HEK293 (cell line): ENCODE measurements around the gene ZNF562.

ENCODE experiments used
- BCL11A ChIP-seq: fragments of 450-650 bp; formaldehyde crosslinking; IDR thresholded peaks from 2 replicates; pipeline ENCODE4 v1.5.1; 2016; ENCODE audit warnings: low read depth, missing biosample characterization, missing genetic modification characterization
- BCL11B ChIP-seq: fragments of 450-650 bp; formaldehyde crosslinking; IDR thresholded peaks from 2 replicates; pipeline ENCODE4 v1.5.1; 2016; ENCODE audit warnings: low read depth, missing biosample characterization, missing genetic modification characterization
- PRDM10 ChIP-seq: fragments of 450-650 bp; formaldehyde crosslinking; IDR thresholded peaks from 2 replicates; pipeline ENCODE4 v1.5.1; 2016; ENCODE audit warnings: missing biosample characterization, missing genetic modification characterization
- PRDM4 ChIP-seq: fragments of 450-650 bp; formaldehyde crosslinking; IDR thresholded peaks from 2 replicates; pipeline ENCODE4 v1.5.1; 2017; ENCODE audit warnings: missing biosample characterization, missing genetic modification characterization
- SP7 ChIP-seq: fragments of 450-650 bp; formaldehyde crosslinking; IDR thresholded peaks from 2 replicates; pipeline ENCODE4 v1.5.1; 2016; ENCODE audit warnings: missing biosample characterization, missing genetic modification characterization
- TRIM28 ChIP-seq: IDR thresholded peaks from 2 replicates; pipeline ENCODE4 v1.6.1; 2011; ENCODE audit warnings: low read length, control low read depth, borderline replicate concordance
- YY1 ChIP-seq: fragments of 450-650 bp; formaldehyde crosslinking; IDR thresholded peaks from 2 replicates; pipeline ENCODE4 v1.5.1; 2018; ENCODE audit warnings: missing biosample characterization, missing genetic modification characterization
- ZBTB8A ChIP-seq: fragments of 450-650 bp; formaldehyde crosslinking; IDR thresholded peaks from 2 replicates; pipeline ENCODE4 v1.5.1; 2016; ENCODE audit warnings: missing biosample characterization, missing genetic modification characterization
- ZFP3 ChIP-seq: fragments of 450-650 bp; formaldehyde crosslinking; IDR thresholded peaks from 2 replicates; pipeline ENCODE4 v1.5.1; 2016; ENCODE audit warnings: low read depth, missing biosample characterization, missing genetic modification characterization
- ZFP37 ChIP-seq: fragments of 450-650 bp; formaldehyde crosslinking; IDR thresholded peaks from 2 replicates; pipeline ENCODE4 v1.5.1; 2016; ENCODE audit warnings: missing biosample characterization, missing genetic modification characterization
- ZNF10 ChIP-seq: fragments of 450-650 bp; formaldehyde crosslinking; IDR thresholded peaks from 2 replicates; pipeline ENCODE4 v1.5.1; 2017; ENCODE audit warnings: missing biosample characterization, missing genetic modification characterization
- ZNF221 ChIP-seq: fragments of 450-650 bp; formaldehyde crosslinking; IDR thresholded peaks from 2 replicates; pipeline ENCODE4 v1.5.1; 2017; ENCODE audit warnings: missing biosample characterization, missing genetic modification characterization, borderline replicate concordance
- ZNF350 ChIP-seq: fragments of 450-650 bp; formaldehyde crosslinking; IDR thresholded peaks from 2 replicates; pipeline ENCODE4 v1.5.0; 2017; ENCODE audit warnings: missing biosample characterization, mild to moderate bottlenecking, missing genetic modification characterization
- ZNF391 ChIP-seq: fragments of 450-650 bp; formaldehyde crosslinking; IDR thresholded peaks from 2 replicates; pipeline ENCODE4 v1.5.1; 2016; ENCODE audit warnings: low read depth, missing biosample characterization, missing genetic modification characterization, borderline replicate concordance
- ZNF433 ChIP-seq: fragments of 450-650 bp; formaldehyde crosslinking; IDR thresholded peaks from 2 replicates; pipeline ENCODE4 v1.5.1; 2016; ENCODE audit warnings: missing biosample characterization, missing genetic modification characterization, low read depth
- ZNF518A ChIP-seq: fragments of 450-650 bp; formaldehyde crosslinking; conservative IDR thresholded peaks from 2 replicates; pipeline ENCODE4 v1.5.1; 2016; ENCODE audit warnings: low read depth, missing biosample characterization, missing genetic modification characterization
- ZNF585B ChIP-seq: fragments of 450-650 bp; formaldehyde crosslinking; IDR thresholded peaks from 2 replicates; pipeline ENCODE4 v1.5.1; 2016; ENCODE audit warnings: missing biosample characterization, missing genetic modification characterization
- ZNF629 ChIP-seq: fragments of 450-650 bp; formaldehyde crosslinking; IDR thresholded peaks from 2 replicates; pipeline ENCODE4 v1.5.1; 2017; ENCODE audit warnings: missing biosample characterization, missing genetic modification characterization
- ZNF639 ChIP-seq: fragments of 450-650 bp; formaldehyde crosslinking; IDR thresholded peaks from 2 replicates; pipeline ENCODE4 v1.5.1; 2016; ENCODE audit warnings: missing biosample characterization, missing genetic modification characterization
- ZNF692 ChIP-seq: fragments of 450-650 bp; formaldehyde crosslinking; IDR thresholded peaks from 2 replicates; pipeline ENCODE4 v1.5.1; 2016; ENCODE audit warnings: missing biosample characterization, missing genetic modification characterization
- ZNF777 ChIP-seq: fragments of 450-650 bp; formaldehyde crosslinking; IDR thresholded peaks from 2 replicates; pipeline ENCODE4 v1.5.1; 2017; ENCODE audit warnings: missing biosample characterization, missing genetic modification characterization, borderline replicate concordance
- ZSCAN18 ChIP-seq: fragments of 450-650 bp; formaldehyde crosslinking; IDR thresholded peaks from 2 replicates; pipeline ENCODE4 v1.5.1; 2016; ENCODE audit warnings: missing biosample characterization, missing genetic modification characterization
- ZXDB ChIP-seq: fragments of 450-650 bp; formaldehyde crosslinking; IDR thresholded peaks from 2 replicates; pipeline ENCODE4 v1.5.1; 2016; ENCODE audit warnings: missing biosample characterization, missing genetic modification characterization

Gene ZNF562

GRCh38 chr19:9674663-9675357 is at the start of gene ZNF562 (continued):
- 0 out of 2 replicates have a peak, but pooled peaks have one; percentile 14 for TF ChIP-seq ZNF639 (tag by site-specific recombination)
- TF ChIP-seq YY1 (tag by site-specific recombination) = peak; percentile 62; the same call in 1 of the 2 replicates
- no peak for TF ChIP-seq ZNF10 (tag by site-specific recombination)
- TF ChIP-seq ZNF585B (tag by site-specific recombination) = no peak
- TF ChIP-seq BCL11B = peak; percentile 93
- TF ChIP-seq ZNF391 = no peak
- TF ChIP-seq ZNF350 (tag by site-specific recombination) = no peak
- TF ChIP-seq ZFP3 (tag by site-specific recombination) = no peak
- peak; percentile 80 for TF ChIP-seq ZNF629 (tag by site-specific recombination)
- TF ChIP-seq ZXDB (tag by site-specific recombination) = peak; percentile 69
- peak; percentile 96 for TF ChIP-seq ZNF692 (tag by site-specific recombination)
- TF ChIP-seq ZBTB8A (tag by site-specific recombination) = peak; percentile 82
- TF ChIP-seq PRDM10 = peak; percentile 86
- 0 out of 2 replicates have a peak, but pooled peaks have one; percentile 29 for TF ChIP-seq PRDM4 (tag by site-specific recombination)
- TF ChIP-seq SP7 (tag by site-specific recombination) = peak; percentile 65
- no peak for TF ChIP-seq ZNF433
- peak; percentile 76; the same call in 1 of the 2 replicates for TF ChIP-seq BCL11A
- no peak for TF ChIP-seq ZNF221 (tag by site-specific recombination)
- TF ChIP-seq ZFP37 (tag by site-specific recombination) = peak; percentile 80
- TF ChIP-seq ZNF777 (tag by site-specific recombination) = peak; percentile 28; the same call in 1 of the 2 replicates
- TF ChIP-seq ZSCAN18 (tag by site-specific recombination) = no peak
- peak; percentile 74 for TF ChIP-seq ZNF518A (tag by site-specific recombination)
- peak; percentile 76 for TF ChIP-seq TRIM28
